Measurements from ENCODE around the gene AQP6. TPM values are rescaled to one million over a fixed set of nuclear protein-coding genes. Genes with fewer than 3 reads are reported as not detected.

AQP6 gene
- total and polyA plus RNA-seq, 10 of the 15 experiments (the other 5 are each of a cell fraction or from before 2014, with no cell fraction given), result not detected

DNA sequence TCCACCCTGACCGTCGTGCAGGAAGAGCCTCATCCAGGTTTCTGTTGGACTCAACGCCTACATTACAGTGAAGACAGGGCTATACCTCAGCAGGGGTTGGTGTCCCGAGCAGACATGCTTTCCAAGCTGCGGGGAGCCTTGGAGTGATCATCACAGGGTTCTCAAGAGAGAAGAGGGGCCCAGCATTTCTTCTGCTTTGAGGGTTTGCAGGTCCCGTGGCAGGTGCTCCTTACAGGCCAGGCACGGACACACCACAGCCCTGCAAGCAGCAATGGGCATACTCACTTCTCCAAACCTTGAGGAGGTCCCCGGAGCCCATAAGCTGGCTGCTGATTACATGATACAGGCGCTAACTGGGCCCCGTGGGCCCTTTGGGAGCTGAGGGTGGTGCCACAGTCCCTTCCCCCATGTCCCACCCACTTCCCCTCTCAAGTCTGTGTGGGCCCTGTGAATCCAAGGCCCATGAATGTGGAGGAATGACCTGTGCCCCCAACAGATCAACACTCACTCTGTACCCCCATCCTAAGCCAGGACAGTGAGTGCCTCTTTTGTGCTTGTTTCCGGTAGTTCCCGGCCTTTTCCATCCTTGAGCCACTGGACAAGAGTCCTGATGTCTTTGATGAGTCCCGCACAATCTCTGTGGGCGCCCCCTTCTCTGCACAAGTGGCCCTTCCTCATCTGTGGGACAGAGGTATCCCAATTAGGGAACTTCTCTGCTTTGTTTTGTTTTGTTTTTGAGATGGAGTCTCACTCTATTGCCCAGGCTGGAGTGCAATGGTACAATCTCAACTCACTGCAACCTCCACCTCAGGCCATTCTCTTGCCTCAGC lies 21.1 kb upstream of the AQP6 start:
- ChIA-PET CTCF (no interaction called here), SMC1A (ENCODE audit: uncharacterized antibody, unreplicated experiment) (no interaction called here), POLR2A (no interaction called here), RAD21 (ENCODE audit: unreplicated experiment) (no interaction called here)
- H3K9me3 ChIP-seq (replicated peaks; ENCODE audit: control insufficient read depth, insufficient read depth, low read length), result no peaks in the 10 kb centered on the region; the same call in 2 of the 3 replicates
- intact Hi-C loops (cut with micrococcal nuclease; ENCODE audit: unreplicated experiment), result no loop called here
- TF ChIP-seq, protein P1, sequence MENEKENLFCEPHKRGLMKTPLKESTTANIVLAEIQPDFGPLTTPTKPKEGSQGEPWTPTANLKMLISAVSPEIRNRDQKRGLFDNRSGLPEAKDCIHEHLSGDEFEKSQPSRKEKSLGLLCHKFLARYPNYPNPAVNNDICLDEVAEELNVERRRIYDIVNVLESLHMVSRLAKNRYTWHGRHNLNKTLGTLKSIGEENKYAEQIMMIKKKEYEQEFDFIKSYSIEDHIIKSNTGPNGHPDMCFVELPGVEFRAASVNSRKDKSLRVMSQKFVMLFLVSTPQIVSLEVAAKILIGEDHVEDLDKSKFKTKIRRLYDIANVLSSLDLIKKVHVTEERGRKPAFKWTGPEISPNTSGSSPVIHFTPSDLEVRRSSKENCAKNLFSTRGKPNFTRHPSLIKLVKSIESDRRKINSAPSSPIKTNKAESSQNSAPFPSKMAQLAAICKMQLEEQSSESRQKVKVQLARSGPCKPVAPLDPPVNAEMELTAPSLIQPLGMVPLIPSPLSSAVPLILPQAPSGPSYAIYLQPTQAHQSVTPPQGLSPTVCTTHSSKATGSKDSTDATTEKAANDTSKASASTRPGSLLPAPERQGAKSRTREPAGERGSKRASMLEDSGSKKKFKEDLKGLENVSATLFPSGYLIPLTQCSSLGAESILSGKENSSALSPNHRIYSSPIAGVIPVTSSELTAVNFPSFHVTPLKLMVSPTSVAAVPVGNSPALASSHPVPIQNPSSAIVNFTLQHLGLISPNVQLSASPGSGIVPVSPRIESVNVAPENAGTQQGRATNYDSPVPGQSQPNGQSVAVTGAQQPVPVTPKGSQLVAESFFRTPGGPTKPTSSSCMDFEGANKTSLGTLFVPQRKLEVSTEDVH (IDR thresholded peaks at IDR 0.05; ENCODE audit: low read depth, partially characterized antibody), result no peak
- TF ChIP-seq SIN3A (IDR thresholded peaks at IDR 0.05; ENCODE audit: low read depth, low read length) (no peak), ZBED1 (IDR thresholded peaks at IDR 0.05; ENCODE audit: borderline replicate concordance) (no peak), YBX1 (IDR thresholded peaks at IDR 0.05) (no peak), CBX5 (IDR thresholded peaks at IDR 0.05; ENCODE audit: low read depth) (no peak), KLF5 (IDR thresholded peaks at IDR 0.05; ENCODE audit: partially characterized antibody) (no peak), USF2 (IDR thresholded peaks at IDR 0.05; ENCODE audit: borderline replicate concordance, low read depth, low read length) (no peak), ZSCAN29 (IDR thresholded peaks at IDR 0.05) (no peak), SMC3 (IDR thresholded peaks at IDR 0.05; ENCODE audit: borderline replicate concordance, low read length) (no peak), ATF7 (IDR thresholded peaks at IDR 0.05; ENCODE audit: low read depth) (no peak), ZNF274 (IDR thresholded peaks at IDR 0.05; ENCODE audit: insufficient read depth, insufficient read length) (no peak), CREM (IDR thresholded peaks at IDR 0.05; ENCODE audit: low read depth) (no peak), FOXK2 (IDR thresholded peaks at IDR 0.05) (no peak), HDAC6 (IDR thresholded peaks at IDR 0.05; ENCODE audit: unreplicated experiment) (no peak), POLR2AphosphoS5 (IDR thresholded peaks at IDR 0.05; ENCODE audit: low read length) (no peak), MEF2B (IDR thresholded peaks at IDR 0.05; ENCODE audit: partially characterized antibody, poor library complexity, severe bottlenecking) (no peak), SPI1 (IDR thresholded peaks at IDR 0.05; ENCODE audit: borderline replicate concordance, insufficient read depth, low read depth, low read length) (no peak), PML (IDR thresholded peaks at IDR 0.05; ENCODE audit: low read length) (no peak)
- H4K20me1 ChIP-seq (ENCODE audit: control insufficient read depth, insufficient read depth), result no peaks in the 10 kb centered on the region
- DNase-seq (ENCODE audit: low read depth, low spot score), result no peak
- H3K4me3 ChIP-seq, result no peak overlapping the region
- FAIRE-seq, result no peak
- BruUV-seq (replicated peaks), result no TSS peak
- 22% methylated on average over 14 of the region's 14 CpGs for WGBS (ENCODE audit: insufficient coverage, insufficient replicate concordance, low lambda C conversion rate, missing lambda C conversion rate)
- no peak overlapping the region for H3K9ac ChIP-seq (ENCODE audit: control insufficient read depth, insufficient read depth, low read length)
- no peak; the same call in 2 of the 3 replicates for ATAC-seq
- no peaks in the 10 kb centered on the region for H3K79me2 ChIP-seq (ENCODE audit: control insufficient read depth, insufficient read depth, low read length)
- no peaks in the 10 kb centered on the region for H3K36me3 ChIP-seq (ENCODE audit: control insufficient read depth in 2 of 2, insufficient read depth in 2 of 2, low read length in 1 of 2)
- in situ Hi-C loops (cut with MboI), result no loop called here
- no peak overlapping the region for H3K4me2 ChIP-seq (ENCODE audit: control insufficient read depth, insufficient read depth)
- H2AFZ ChIP-seq (ENCODE audit: control insufficient read depth, low read depth, low read length), result no peak overlapping the region
- H3K27ac ChIP-seq (ENCODE audit: control insufficient read depth, insufficient read depth), result no peak overlapping the region
- no peaks in the 10 kb centered on the region for H3K4me1 ChIP-seq (ENCODE audit: control insufficient read depth, insufficient read depth, low read length)
- H3K27me3 ChIP-seq (replicated peaks in 1 of 2; ENCODE audit: control insufficient read depth in 2 of 2, insufficient read depth in 2 of 2, low read length in 1 of 2), result peaks cover 6 to 9% of the 10 kb centered on the region in 2 experiments
